Measurements from ENCODE around the gene CYP27B1.

- no peak for TF ChIP-seq CTCF (IDR thresholded peaks at IDR 0.05; ENCODE audit: low read length)
- TF ChIP-seq EZH2 (IDR thresholded peaks at IDR 0.05; ENCODE audit: borderline replicate concordance, low read length), result no peak
Measured at GRCh38 chr12:57760347-57760982, 6.4 kb downstream of the CYP27B1 start.

Data from OCI-LY1 (cell line).